Measurements from ENCODE around the gene IGSF22. TPM values are rescaled to one million over a fixed set of nuclear protein-coding genes. Genes with fewer than 3 reads are reported as not detected.

IGSF22 gene
- 0.01 TPM in 2 replicates for polyA plus RNA-seq (2013)

DNA sequence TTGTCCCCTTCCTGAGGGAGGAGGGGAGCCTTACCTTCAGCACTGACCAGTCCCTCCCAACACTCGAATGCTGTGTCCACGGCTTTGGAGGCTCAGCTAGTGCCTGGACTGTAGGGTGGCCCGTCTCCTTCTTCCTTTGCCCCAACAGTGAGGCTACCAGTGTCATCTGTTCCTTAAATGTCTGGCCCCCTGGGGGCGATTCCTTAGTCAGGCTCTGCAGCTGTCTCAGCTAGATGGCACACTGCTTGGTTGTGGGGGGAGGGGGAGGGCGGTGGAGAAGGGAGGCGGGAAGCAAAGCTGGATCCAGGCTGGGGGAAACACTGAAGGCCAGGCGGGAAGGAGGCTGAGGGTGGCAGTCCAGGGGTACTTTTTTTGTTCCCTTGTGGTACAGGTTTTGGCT is at the start of gene IGSF22:
IGSF22 (minus strand) TSS at position 149 of the 400 bp plus-strand sequence. CDS start 1,952 bp downstream, outside the sequence.
- H4K8ac ChIP-seq (ENCODE audit: low read depth, low read length): no peak within 1 kb of the TSS
- H2BK12ac ChIP-seq (ENCODE audit: low read length): no peak within 1 kb of the TSS
- no peak within 1 kb of the TSS for H3K18ac ChIP-seq (ENCODE audit: low read length)
- H3K79me1 ChIP-seq (ENCODE audit: low read length): no peaks in the 10 kb centered on the region
- H3K4ac ChIP-seq (ENCODE audit: low read depth, low read length): no peak within 1 kb of the TSS
- WGBS (ENCODE audit: extremely low coverage, insufficient coverage, insufficient read length): no CpG with 5 or more reads among the region's 7 CpGs
- H2BK120ac ChIP-seq (ENCODE audit: insufficient read depth, low read length, poor library complexity): no peak within 1 kb of the TSS
- H3K36me3 ChIP-seq (ENCODE audit: control insufficient read depth in 1 of 2, insufficient read depth in 2 of 2, low read length in 2 of 2): no peaks in the 10 kb centered on the region
- no peak within 1 kb of the TSS for H3K9ac ChIP-seq (ENCODE audit: low read length)
- H3K14ac ChIP-seq (ENCODE audit: low read length): no peak within 1 kb of the TSS
- no peak within 1 kb of the TSS for H3K23ac ChIP-seq (ENCODE audit: low read length)
- no peaks in the 10 kb centered on the region for H3K27me3 ChIP-seq (ENCODE audit: insufficient read depth, low read length)
- H3K4me1 ChIP-seq (ENCODE audit: control insufficient read depth in 1 of 2, insufficient read depth in 2 of 2, low read length in 2 of 2): peaks cover 4 to 7% of the 10 kb centered on the region in 2 experiments
- H3K27ac ChIP-seq (ENCODE audit: low read depth, low read length): no peak within 1 kb of the TSS
- no peaks in the 10 kb centered on the region for H3K79me2 ChIP-seq (ENCODE audit: control insufficient read depth, insufficient read depth, low read length, poor library complexity)
- no peak within 1 kb of the TSS for H2AK5ac ChIP-seq (ENCODE audit: low read length)
- no peak for DNase-seq
- no peak within 1 kb of the TSS for H3K4me2 ChIP-seq (ENCODE audit: low read length)
- H2BK5ac ChIP-seq (ENCODE audit: low read depth, low read length, poor library complexity): no peak within 1 kb of the TSS
- no peak within 1 kb of the TSS for H2AFZ ChIP-seq (ENCODE audit: insufficient read depth, low read length, poor library complexity)
- H4K12ac ChIP-seq (ENCODE audit: low read depth, low read length): no peak within 1 kb of the TSS
- H3K9me3 ChIP-seq (ENCODE audit: insufficient read depth, low read depth, low read length): no peaks in the 10 kb centered on the region
- H4K91ac ChIP-seq (ENCODE audit: low read depth, low read length): no peak within 1 kb of the TSS
- H3K4me3 ChIP-seq (ENCODE audit: low read depth, low read length): no peak within 1 kb of the TSS

DNA sequence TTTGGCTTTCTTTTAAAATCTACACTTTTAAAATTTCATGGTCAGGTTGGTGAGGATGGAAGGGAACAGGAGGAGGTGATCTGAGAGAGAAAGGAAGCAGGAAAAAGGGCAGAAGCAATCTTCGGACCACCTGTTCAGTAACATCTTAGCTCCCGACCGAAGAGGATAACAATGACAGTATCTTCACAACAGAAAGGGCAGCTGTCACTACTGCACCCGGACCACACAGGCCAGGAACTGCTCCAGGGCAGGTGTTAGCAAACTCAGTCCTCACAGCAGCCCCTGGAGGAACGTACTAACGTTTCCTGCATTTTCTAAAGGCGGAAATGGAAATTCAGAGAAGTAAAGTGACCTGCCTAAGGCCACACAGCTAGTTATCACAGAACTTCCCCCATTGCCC is 48.8 kb upstream of the IGSF22 start:
- Histone ChIP-seq H4K91ac (ENCODE audit: low read depth, low read length) (no peak overlapping the region), H2BK5ac (ENCODE audit: low read depth, low read length, poor library complexity) (no peak overlapping the region), H3K79me2 (ENCODE audit: control insufficient read depth, insufficient read depth, low read length, poor library complexity) (no peaks in the 10 kb centered on the region), H3K14ac (ENCODE audit: low read length) (no peak overlapping the region), H3K9ac (ENCODE audit: low read length) (no peak overlapping the region), H3K27ac (ENCODE audit: low read depth, low read length) (no peak overlapping the region), H3K4me1 (ENCODE audit: control insufficient read depth in 1 of 2, insufficient read depth in 2 of 2, low read length in 2 of 2) (no peaks in the 10 kb centered on the region), H3K27me3 (ENCODE audit: insufficient read depth, low read length) (no peaks in the 10 kb centered on the region), H3K4ac (ENCODE audit: low read depth, low read length) (no peak overlapping the region), H2BK12ac (ENCODE audit: low read length) (no peak overlapping the region), H2AK5ac (ENCODE audit: low read length) (no peak overlapping the region), H4K8ac (ENCODE audit: low read depth, low read length) (no peak overlapping the region), H3K79me1 (ENCODE audit: low read length) (no peaks in the 10 kb centered on the region), H4K12ac (ENCODE audit: low read depth, low read length) (no peak overlapping the region), H3K9me3 (ENCODE audit: insufficient read depth, low read depth, low read length) (no peaks in the 10 kb centered on the region), H2BK120ac (ENCODE audit: insufficient read depth, low read length, poor library complexity) (no peak overlapping the region), H2AFZ (ENCODE audit: insufficient read depth, low read length, poor library complexity) (no peak overlapping the region), H3K23ac (ENCODE audit: low read length) (no peak overlapping the region), H3K4me2 (ENCODE audit: low read length) (no peak overlapping the region), H3K36me3 (ENCODE audit: control insufficient read depth in 1 of 2, insufficient read depth in 2 of 2, low read length in 2 of 2) (no peaks in the 10 kb centered on the region), H3K4me3 (ENCODE audit: low read depth, low read length) (no peak overlapping the region), H3K18ac (ENCODE audit: low read length) (no peak overlapping the region)
- peak; percentile 43 to 70 for DNase-seq
- no CpG with 5 or more reads among the region's 7 CpGs for WGBS (ENCODE audit: extremely low coverage, insufficient coverage, insufficient read length)

DNA sequence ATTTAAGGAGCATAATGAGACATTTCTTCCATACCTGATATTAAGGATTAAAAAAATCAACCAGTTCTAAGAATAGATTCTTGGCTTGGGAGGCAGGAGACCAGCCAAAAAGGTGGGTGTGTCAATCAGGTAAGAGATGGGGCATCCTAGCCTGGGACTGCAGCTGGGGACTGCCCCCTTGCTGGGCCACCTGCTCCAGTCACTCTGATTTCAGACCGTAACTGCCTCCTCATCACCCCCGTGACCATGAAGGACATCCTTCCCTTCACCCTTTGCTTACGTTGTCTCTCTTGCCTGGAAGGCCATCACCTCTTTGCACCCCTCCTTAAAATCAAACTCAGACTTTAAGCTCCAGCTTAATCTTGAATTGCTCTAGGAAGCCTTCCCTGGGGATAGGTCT is 47.7 kb upstream of the IGSF22 start:
- H3K9ac ChIP-seq (ENCODE audit: low read length): no peak overlapping the region
- no peak overlapping the region for H3K4me3 ChIP-seq (ENCODE audit: low read depth, low read length)
- no peak overlapping the region for H4K91ac ChIP-seq (ENCODE audit: low read depth, low read length)
- no peak overlapping the region for H4K8ac ChIP-seq (ENCODE audit: low read depth, low read length)
- no peaks in the 10 kb centered on the region for H3K79me1 ChIP-seq (ENCODE audit: low read length)
- H3K14ac ChIP-seq (ENCODE audit: low read length): no peak overlapping the region
- no peak overlapping the region for H3K23ac ChIP-seq (ENCODE audit: low read length)
- H3K27me3 ChIP-seq (ENCODE audit: insufficient read depth, low read length): no peaks in the 10 kb centered on the region
- H3K4ac ChIP-seq (ENCODE audit: low read depth, low read length): no peak overlapping the region
- H3K4me2 ChIP-seq (ENCODE audit: low read length): no peak overlapping the region
- no peaks in the 10 kb centered on the region for H3K79me2 ChIP-seq (ENCODE audit: control insufficient read depth, insufficient read depth, low read length, poor library complexity)
- whole genome bisulfite sequencing (ENCODE audit: extremely low coverage, insufficient coverage, insufficient read length): no CpG with 5 or more reads among the region's 3 CpGs
- no peak overlapping the region for H2BK12ac ChIP-seq (ENCODE audit: low read length)
- no peak overlapping the region for H4K12ac ChIP-seq (ENCODE audit: low read depth, low read length)
- H2AK5ac ChIP-seq (ENCODE audit: low read length): no peak overlapping the region
- H2BK120ac ChIP-seq (ENCODE audit: insufficient read depth, low read length, poor library complexity): no peak overlapping the region
- no peak overlapping the region for H3K27ac ChIP-seq (ENCODE audit: low read depth, low read length)
- H3K4me1 ChIP-seq (ENCODE audit: control insufficient read depth in 1 of 2, insufficient read depth in 2 of 2, low read length in 2 of 2): no peaks in the 10 kb centered on the region
- H3K9me3 ChIP-seq (ENCODE audit: insufficient read depth, low read depth, low read length): no peaks in the 10 kb centered on the region
- H3K36me3 ChIP-seq (ENCODE audit: control insufficient read depth in 1 of 2, insufficient read depth in 2 of 2, low read length in 2 of 2): no peaks in the 10 kb centered on the region
- no peak overlapping the region for H2BK5ac ChIP-seq (ENCODE audit: low read depth, low read length, poor library complexity)
- no peak overlapping the region for H3K18ac ChIP-seq (ENCODE audit: low read length)
- DNase-seq: no peak
- H2AFZ ChIP-seq (ENCODE audit: insufficient read depth, low read length, poor library complexity): no peak overlapping the region

DNA sequence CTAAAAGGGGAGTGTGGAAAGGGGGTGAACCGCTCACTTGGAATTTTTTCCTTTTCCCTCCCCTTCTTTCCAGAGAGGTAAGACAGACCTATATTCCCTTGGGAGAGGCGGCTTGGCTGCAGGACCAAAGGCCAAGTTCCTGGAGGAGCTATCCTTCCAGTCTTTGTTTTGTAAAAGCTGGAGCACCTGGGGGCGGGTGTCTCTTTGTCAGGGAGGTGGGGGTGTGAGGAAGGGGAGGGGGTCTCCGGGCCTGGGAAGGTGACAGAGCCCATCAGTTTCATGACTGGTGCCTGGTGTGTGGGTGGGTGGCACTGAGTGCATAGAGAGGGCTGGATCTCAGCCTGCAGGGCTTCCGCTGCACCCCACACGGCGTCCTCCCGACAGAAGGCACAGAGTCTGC is 47.1 kb upstream of the IGSF22 start:
- WGBS (ENCODE audit: extremely low coverage, insufficient coverage, insufficient read length): no CpG with 5 or more reads among the region's 8 CpGs
- H4K12ac ChIP-seq (ENCODE audit: low read depth, low read length): no peak overlapping the region

More for the DNA sequence above, 47.1 kb upstream of the IGSF22 start:
- Histone ChIP-seq H3K4me3 (ENCODE audit: low read depth, low read length) (no peak overlapping the region), H4K8ac (ENCODE audit: low read depth, low read length) (no peak overlapping the region), H2AFZ (ENCODE audit: insufficient read depth, low read length, poor library complexity) (no peak overlapping the region), H3K14ac (ENCODE audit: low read length) (no peak overlapping the region), H3K4me2 (ENCODE audit: low read length) (no peak overlapping the region), H3K4me1 (ENCODE audit: control insufficient read depth in 1 of 2, insufficient read depth in 2 of 2, low read length in 2 of 2) (no peaks in the 10 kb centered on the region), H3K27ac (ENCODE audit: low read depth, low read length) (no peak overlapping the region), H3K18ac (ENCODE audit: low read length) (no peak overlapping the region), H3K9ac (ENCODE audit: low read length) (no peak overlapping the region), H3K79me2 (ENCODE audit: control insufficient read depth, insufficient read depth, low read length, poor library complexity) (no peaks in the 10 kb centered on the region), H3K9me3 (ENCODE audit: insufficient read depth, low read depth, low read length) (no peaks in the 10 kb centered on the region), H2BK12ac (ENCODE audit: low read length) (no peak overlapping the region), H2BK5ac (ENCODE audit: low read depth, low read length, poor library complexity) (no peak overlapping the region), H2BK120ac (ENCODE audit: insufficient read depth, low read length, poor library complexity) (no peak overlapping the region), H3K79me1 (ENCODE audit: low read length) (no peaks in the 10 kb centered on the region), H2AK5ac (ENCODE audit: low read length) (no peak overlapping the region), H3K23ac (ENCODE audit: low read length) (no peak overlapping the region), H4K91ac (ENCODE audit: low read depth, low read length) (no peak overlapping the region), H3K4ac (ENCODE audit: low read depth, low read length) (no peak overlapping the region), H3K27me3 (ENCODE audit: insufficient read depth, low read length) (no peaks in the 10 kb centered on the region), H3K36me3 (ENCODE audit: control insufficient read depth in 1 of 2, insufficient read depth in 2 of 2, low read length in 2 of 2) (no peaks in the 10 kb centered on the region)
- no peak for DNase-seq
